Activated naive CD4-positive, alpha-beta T cell treated with anti-CD3 and anti-CD28 coated beads, Interleukin-2, amount 50 U/mL, for 24 hours (primary cell): ENCODE measurements around the gene LHX5.

ENCODE experiments used
- H3K27ac Mint-ChIP-seq: one replicate; pipeline ENCODE4 v1.8.0; 2021; ENCODE audit warnings: mild to moderate bottlenecking, mixed read lengths
- H3K27me3 Mint-ChIP-seq: one replicate; pipeline ENCODE4 v1.8.0; 2021; ENCODE audit warnings: mixed read lengths
- H3K36me3 Mint-ChIP-seq: one replicate; pipeline ENCODE4 v1.8.0; 2021; ENCODE audit warnings: mixed read lengths
- H3K4me1 Mint-ChIP-seq: one replicate; pipeline ENCODE4 v1.8.0; 2021; ENCODE audit warnings: mixed read lengths
- H3K4me3 Mint-ChIP-seq: one replicate; pipeline ENCODE4 v1.8.0; 2021; ENCODE audit warnings: mild to moderate bottlenecking, mixed read lengths
- H3K9me3 Mint-ChIP-seq: one replicate; pipeline ENCODE4 v1.8.0; 2021; ENCODE audit warnings: mixed read lengths

LHX5 gene

DNA sequence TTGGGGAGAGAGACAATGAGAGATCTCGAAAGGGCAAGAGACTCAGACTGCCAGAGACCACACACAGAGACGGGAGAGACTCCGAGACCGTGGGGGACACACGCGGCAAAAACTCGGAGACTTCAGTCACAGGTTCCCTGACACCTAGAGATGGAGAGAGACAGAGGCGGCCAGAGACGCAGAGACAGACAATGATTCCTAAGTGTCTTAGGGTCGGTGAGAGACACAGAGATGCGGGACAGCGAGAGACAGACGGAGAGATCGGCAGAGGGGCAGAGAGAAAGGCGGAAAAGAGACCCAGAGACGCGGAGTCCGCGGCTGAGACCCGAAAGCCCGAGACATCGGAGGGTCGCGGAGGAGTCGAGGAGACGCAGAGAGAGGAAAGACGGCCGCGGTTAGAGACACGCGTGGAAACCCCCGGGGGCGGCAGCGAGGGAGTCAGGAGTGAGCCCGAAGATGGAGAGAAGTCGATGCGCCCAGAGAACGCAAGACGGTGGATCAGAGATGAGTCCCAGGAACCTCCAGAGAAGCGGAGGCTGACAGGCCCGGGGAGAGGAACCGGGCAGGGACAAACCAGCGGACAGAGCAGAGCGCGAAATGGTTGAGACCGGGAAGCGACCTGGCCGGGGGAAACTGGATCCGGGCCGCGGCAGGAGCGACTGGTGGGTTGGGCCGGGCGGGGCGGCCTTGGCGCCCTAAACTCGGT, 7.8 kb downstream of the LHX5 start:
- Mint-ChIP-seq H3K4me1 (peaks cover 37% of the 10 kb centered on the region), H3K36me3 (no peaks in the 10 kb centered on the region), H3K27ac (no peak overlapping the region), H3K27me3 (peaks cover 48% of the 10 kb centered on the region), H3K4me3 (peak overlapping the region; percentile 76), H3K9me3 (no peaks in the 10 kb centered on the region)

DNA sequence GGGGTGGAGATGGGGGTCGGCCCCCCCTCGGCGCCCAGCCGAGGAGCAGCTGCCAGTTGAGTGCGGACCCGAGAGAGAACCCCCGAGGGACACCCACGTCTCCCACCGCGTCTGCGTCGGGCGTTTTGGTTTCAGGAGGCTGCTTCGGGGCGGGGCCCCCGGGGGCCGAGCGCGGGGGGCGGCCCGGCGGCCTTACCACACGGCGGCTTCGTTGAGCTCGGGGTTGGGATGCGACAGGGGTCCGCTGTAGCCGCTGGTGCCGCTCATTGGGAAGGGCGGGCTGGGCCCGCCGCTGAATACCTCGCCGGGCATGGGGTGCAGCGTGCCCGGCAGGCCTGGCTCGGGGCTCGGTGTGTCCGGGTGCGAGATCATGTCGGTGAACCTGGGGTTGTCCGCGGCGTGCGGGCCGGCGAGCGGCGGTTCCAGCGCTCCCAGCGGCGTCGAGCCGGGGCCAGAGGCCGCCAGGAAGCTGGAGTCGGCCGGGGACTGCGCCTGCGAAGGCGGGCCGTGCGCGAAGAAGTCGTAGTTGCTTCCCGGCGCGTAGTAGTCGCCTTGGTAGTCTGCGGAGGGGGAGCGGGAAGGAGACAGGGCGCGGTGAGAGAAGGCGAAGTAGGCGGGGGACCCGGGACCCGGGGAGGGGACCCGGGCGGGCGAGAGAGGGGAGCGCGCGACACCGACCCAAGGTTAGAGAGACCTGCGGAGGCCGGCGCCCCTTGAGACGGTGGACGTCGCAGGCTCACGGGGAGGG, 8.5 kb downstream of the LHX5 start:
- H3K9me3 Mint-ChIP-seq: no peaks in the 10 kb centered on the region
- peak overlapping the region; percentile 76 for H3K4me3 Mint-ChIP-seq
- H3K27ac Mint-ChIP-seq: no peak overlapping the region
- H3K4me1 Mint-ChIP-seq: peaks cover 34% of the 10 kb centered on the region
- peaks cover 46% of the 10 kb centered on the region for H3K27me3 Mint-ChIP-seq
- no peaks in the 10 kb centered on the region for H3K36me3 Mint-ChIP-seq

DNA sequence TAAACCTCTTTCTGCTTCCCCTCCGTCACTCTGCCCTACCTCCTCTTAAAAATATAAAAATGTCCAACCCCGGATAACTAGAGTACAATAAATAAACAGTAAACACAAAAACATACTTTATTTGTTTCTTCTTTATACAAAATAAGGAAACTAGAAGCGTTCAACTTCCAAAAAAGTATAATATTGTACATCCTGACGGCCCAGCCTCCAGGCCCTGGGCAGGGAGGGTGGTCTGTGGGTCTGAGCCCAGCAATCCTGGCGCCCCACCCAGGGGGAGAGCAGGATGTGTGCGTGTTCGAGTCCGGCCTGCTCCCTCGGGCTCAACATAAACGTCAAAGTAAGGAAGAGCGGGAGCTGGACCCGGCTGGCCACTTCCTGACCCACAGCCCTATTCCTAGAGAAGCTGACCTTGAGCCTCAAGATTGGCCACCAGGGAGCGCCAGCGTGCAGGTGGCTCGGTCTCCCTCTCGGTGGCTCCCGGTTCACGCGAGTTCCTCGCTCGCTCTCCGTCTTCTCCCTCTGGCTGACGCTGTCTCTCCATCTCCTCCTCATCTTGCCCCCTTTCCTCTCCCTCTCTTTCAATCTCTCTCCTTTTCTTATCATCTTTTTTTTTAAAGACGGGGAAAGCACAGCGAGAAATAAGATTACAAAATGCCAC, 9.4 kb downstream of the LHX5 start:
- Mint-ChIP-seq H3K4me1 (peaks cover 34% of the 10 kb centered on the region), H3K4me3 (peak overlapping the region; percentile 84), H3K27ac (no peak overlapping the region), H3K9me3 (no peaks in the 10 kb centered on the region), H3K36me3 (no peaks in the 10 kb centered on the region), H3K27me3 (peaks cover 45% of the 10 kb centered on the region)

DNA sequence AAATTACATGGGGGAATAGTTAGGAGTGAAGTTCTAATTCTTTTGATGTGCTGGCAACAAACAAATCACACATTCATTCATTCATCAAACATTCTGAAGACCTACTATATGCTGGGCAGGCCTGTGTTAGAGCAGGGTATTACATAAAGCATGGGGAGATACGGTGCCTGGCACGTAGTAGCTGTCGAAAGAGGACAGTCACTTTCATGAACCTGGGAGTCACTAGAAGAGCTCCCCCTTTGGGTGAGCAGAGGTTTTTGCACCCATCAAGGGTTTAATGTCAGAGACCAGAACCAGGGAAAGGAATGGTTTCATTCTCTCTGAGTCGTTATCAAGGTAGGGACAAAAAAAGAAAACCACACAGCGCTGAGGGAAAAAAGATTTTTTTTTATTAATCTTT, 10.0 kb downstream of the LHX5 start:
- Mint-ChIP-seq H3K9me3 (no peaks in the 10 kb centered on the region), H3K36me3 (no peaks in the 10 kb centered on the region), H3K4me3 (peak overlapping the region; percentile 68), H3K27ac (no peak overlapping the region), H3K27me3 (peaks cover 41% of the 10 kb centered on the region), H3K4me1 (peaks cover 30% of the 10 kb centered on the region)

DNA sequence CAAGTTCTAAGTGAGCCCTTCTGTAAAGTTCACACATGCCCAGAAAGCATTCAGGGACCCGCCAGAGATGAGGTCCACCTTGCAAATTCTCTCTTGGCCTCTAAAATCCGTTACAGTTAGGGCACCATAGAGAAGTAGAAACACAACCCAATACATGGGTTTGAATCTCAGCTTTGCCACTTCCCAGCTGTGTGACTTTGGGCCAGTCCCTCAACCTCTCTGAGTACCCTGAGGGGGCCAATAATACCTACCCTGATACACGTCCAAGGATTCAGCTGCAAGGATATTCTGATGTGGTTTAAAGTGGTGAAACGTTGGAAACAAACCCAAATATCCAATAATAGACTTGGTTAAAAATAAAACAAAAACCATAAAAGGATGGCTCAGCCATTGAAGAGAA, 11.7 kb downstream of the LHX5 start:
- Mint-ChIP-seq H3K27ac (no peak overlapping the region), H3K4me1 (peaks cover 24% of the 10 kb centered on the region), H3K36me3 (no peaks in the 10 kb centered on the region), H3K4me3 (no peak overlapping the region), H3K9me3 (no peaks in the 10 kb centered on the region), H3K27me3 (peaks cover 34% of the 10 kb centered on the region)

DNA sequence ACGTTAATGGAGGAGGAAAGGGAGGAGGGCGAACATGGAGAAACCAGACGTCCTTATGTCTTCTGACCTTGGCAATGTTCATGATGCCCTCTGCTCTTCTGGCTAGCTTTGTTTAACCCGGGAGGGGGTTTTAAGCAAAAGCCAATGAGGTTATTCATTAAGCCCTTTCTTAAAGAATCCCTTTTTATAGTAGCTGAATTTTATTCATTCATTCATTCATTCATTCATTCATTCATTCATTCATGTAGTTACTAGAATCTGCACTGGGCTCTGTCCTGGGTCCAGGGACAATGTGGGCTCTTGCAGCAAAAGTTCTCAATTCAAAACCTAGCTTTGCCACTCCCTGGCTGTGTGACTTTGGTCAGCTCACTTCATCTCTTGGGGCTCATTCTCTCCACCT, 14.0 kb downstream of the LHX5 start:
- H3K9me3 Mint-ChIP-seq: no peaks in the 10 kb centered on the region
- H3K4me1 Mint-ChIP-seq: peaks cover 7% of the 10 kb centered on the region
- H3K27me3 Mint-ChIP-seq: peaks cover 26% of the 10 kb centered on the region

DNA sequence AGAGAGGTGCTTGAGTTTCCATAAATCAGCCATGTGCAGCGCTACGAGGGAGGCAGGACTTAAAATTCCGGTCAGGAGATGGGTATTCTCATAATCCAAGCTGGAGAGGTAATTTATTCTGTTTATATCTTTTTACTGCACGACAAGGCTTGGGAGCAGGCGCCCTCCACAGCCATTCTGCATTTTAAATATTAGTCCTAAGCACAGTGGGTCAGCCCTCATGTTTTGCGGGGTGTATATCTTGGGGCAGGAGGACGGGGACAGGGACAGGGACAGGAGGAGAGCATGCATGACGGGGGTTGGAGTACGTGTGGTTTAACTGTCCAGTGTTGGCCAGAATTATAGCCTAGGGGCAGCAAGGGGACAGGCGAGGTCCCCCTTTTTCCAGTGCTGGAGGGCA, 14.5 kb downstream of the LHX5 start:
- Mint-ChIP-seq H3K36me3 (no peaks in the 10 kb centered on the region), H3K27me3 (peaks cover 22% of the 10 kb centered on the region), H3K9me3 (no peaks in the 10 kb centered on the region), H3K4me3 (no peak overlapping the region), H3K4me1 (peaks cover 4% of the 10 kb centered on the region), H3K27ac (no peak overlapping the region)

More for the DNA sequence above, 14.0 kb downstream of the LHX5 start:
- no peak overlapping the region for H3K4me3 Mint-ChIP-seq
- H3K27ac Mint-ChIP-seq: no peak overlapping the region
- H3K36me3 Mint-ChIP-seq: no peaks in the 10 kb centered on the region

DNA sequence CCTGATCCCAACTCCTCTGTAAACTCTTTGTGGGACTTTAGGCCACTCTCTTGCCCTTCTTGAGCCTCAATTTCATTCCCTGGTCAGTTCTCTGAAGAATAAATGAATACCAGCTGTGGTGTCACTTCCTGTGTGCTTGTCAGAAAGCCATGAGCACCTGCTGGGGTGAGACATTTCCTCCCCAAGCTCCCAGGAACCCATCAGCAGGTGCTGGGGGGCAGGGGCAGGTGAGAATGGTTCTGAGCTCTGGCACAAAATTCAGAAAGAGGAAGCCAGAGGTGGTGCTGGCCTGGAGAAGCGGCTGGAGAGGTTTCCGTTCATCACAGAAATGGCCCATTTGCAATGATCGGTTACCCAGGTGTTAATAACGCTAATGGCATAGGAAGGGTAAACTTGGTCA, 14.9 kb downstream of the LHX5 start:
- H3K4me1 Mint-ChIP-seq: peaks cover 3% of the 10 kb centered on the region

DNA sequence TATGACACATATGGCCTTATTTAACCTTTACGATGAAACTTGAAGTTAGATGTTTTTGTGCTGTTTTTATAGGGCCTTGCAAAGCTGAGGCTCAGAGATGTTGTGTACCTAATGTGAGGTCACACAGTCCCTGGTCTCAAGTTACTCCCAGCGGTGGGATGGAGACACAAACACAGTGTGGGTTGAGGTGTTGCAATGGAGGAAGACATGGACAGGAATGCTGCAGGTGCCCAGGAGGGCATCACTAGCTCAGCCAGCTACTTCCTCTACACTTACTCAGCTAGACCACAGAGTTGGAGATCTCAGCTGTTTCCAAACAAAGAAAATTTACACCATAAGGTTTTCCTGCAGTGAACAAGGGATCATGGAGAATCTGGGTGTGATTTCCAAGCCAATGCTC, 15.5 kb downstream of the LHX5 start:
- Mint-ChIP-seq H3K36me3 (no peaks in the 10 kb centered on the region), H3K27me3 (peaks cover 15% of the 10 kb centered on the region)

More for the DNA sequence above, 14.9 kb downstream of the LHX5 start:
- Mint-ChIP-seq H3K9me3 (no peaks in the 10 kb centered on the region), H3K4me3 (no peak overlapping the region), H3K27ac (no peak overlapping the region), H3K36me3 (no peaks in the 10 kb centered on the region), H3K27me3 (peaks cover 19% of the 10 kb centered on the region)

DNA sequence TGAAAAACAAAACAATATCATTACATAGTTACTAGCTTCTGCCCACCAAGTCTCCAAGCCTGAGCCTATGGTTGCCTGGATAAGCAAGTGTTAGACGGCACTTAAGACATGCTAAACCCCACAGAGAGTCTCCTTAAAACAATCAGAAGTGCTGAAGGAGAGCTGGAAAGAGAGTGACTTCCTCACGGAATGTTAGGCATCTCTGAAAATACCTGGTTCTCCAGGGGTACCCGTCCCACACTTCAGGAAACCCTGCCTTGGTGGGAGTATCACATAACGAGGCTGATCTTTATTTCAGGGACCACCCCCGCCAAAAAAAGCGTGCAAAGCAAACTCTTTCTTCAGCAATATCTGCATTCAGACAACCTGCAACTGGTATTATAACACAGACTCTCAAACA, 18.3 kb downstream of the LHX5 start:
- H3K36me3 Mint-ChIP-seq: no peaks in the 10 kb centered on the region
- H3K27me3 Mint-ChIP-seq: peaks cover 7% of the 10 kb centered on the region
- H3K9me3 Mint-ChIP-seq: no peaks in the 10 kb centered on the region
- no peak overlapping the region for H3K27ac Mint-ChIP-seq
- H3K4me1 Mint-ChIP-seq: no peaks in the 10 kb centered on the region
- H3K4me3 Mint-ChIP-seq: no peak overlapping the region

More for the DNA sequence above, 15.5 kb downstream of the LHX5 start:
- Mint-ChIP-seq H3K9me3 (no peaks in the 10 kb centered on the region), H3K4me3 (no peak overlapping the region), H3K4me1 (no peaks in the 10 kb centered on the region), H3K27ac (no peak overlapping the region)

DNA sequence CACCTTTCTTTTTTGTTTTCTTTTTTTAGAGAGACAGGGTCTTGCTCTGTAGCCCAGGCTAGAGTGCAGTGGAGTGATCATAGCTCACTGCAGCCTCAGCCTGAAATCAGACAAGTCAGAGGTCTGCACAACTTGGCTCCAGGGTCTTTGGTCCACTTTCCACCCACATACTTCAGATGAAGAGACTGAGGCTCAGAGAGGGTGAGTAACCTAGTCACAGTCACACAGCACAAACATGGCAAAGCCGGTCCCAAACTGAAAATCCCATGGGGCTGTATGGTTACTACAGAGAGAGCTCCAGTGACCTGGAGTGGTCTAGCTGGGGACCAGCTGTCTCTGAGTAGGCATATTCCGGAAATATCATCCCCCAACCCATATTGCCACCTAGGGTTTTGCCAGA, 19.2 kb downstream of the LHX5 start:
- no peaks in the 10 kb centered on the region for H3K36me3 Mint-ChIP-seq
- peaks cover 9% of the 10 kb centered on the region for H3K27me3 Mint-ChIP-seq
- no peaks in the 10 kb centered on the region for H3K9me3 Mint-ChIP-seq
- no peak overlapping the region for H3K27ac Mint-ChIP-seq
- H3K4me1 Mint-ChIP-seq: no peaks in the 10 kb centered on the region
- H3K4me3 Mint-ChIP-seq: no peak overlapping the region

DNA sequence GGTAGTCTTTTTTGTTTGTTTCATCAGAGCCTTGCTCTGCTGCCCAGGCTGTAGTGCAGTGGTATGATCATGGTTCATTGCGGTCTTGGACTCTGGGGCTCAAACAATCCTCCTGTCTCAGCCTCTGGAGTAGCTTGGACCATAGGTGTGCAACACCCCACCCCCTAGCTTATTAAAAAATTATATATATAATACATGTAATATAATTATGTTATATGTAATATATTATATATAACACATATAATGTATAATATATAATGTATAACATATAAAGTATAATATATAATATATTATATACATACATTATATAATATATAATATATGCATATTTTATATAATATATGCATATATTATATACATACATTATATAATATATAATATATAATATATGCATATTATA, 21.8 kb downstream of the LHX5 start:
- Mint-ChIP-seq H3K4me3 (no peak overlapping the region), H3K27me3 (peaks cover 19% of the 10 kb centered on the region), H3K36me3 (no peaks in the 10 kb centered on the region), H3K4me1 (no peaks in the 10 kb centered on the region), H3K27ac (no peak overlapping the region), H3K9me3 (no peaks in the 10 kb centered on the region)

DNA sequence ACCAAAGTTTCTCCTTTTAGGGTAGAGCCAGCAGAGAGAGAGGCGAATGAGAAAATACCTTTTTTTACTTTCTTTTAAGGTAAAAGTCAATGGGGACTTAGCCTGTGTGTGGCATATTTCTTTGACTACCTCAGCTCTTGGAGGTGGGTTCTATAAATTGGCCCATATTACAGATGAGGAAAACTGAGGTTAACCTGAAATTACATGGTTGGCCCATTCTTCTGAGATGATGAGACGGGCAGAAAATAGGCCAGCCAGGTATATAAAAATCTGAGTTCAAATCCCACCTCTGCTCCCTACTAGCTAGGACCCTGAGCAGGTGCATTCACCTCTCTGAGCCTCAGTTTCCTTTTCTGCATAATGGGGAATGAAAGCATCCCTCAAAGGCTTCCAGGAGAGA, 22.4 kb downstream of the LHX5 start:
- H3K27me3 Mint-ChIP-seq: peaks cover 19% of the 10 kb centered on the region
- H3K4me1 Mint-ChIP-seq: no peaks in the 10 kb centered on the region
- H3K27ac Mint-ChIP-seq: no peak overlapping the region
- no peaks in the 10 kb centered on the region for H3K36me3 Mint-ChIP-seq
- no peaks in the 10 kb centered on the region for H3K9me3 Mint-ChIP-seq
- H3K4me3 Mint-ChIP-seq: no peak overlapping the region

DNA sequence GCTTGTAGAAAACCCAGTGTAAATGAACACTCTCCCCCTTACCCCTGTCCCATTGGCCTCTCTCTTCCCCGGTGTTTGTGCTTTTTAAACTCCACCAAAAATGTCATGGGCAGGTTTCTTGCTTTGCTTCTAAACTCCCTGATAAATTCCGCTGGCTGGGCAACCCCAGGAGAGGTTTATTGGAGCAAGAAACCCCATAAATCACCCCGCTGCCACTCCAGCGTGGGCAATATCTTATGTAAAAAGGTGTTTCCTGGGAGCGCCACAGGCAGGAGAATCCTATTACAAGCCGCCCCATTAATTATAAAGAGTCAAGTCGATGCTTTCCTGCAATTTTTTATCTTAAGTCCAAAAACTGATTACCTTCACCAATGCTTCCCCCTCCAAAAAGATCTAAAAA, 22.8 kb downstream of the LHX5 start:
- H3K4me3 Mint-ChIP-seq: no peak overlapping the region
- H3K36me3 Mint-ChIP-seq: no peaks in the 10 kb centered on the region
- no peak overlapping the region for H3K27ac Mint-ChIP-seq
- no peaks in the 10 kb centered on the region for H3K9me3 Mint-ChIP-seq
- peaks cover 19% of the 10 kb centered on the region for H3K27me3 Mint-ChIP-seq
- no peaks in the 10 kb centered on the region for H3K4me1 Mint-ChIP-seq

DNA sequence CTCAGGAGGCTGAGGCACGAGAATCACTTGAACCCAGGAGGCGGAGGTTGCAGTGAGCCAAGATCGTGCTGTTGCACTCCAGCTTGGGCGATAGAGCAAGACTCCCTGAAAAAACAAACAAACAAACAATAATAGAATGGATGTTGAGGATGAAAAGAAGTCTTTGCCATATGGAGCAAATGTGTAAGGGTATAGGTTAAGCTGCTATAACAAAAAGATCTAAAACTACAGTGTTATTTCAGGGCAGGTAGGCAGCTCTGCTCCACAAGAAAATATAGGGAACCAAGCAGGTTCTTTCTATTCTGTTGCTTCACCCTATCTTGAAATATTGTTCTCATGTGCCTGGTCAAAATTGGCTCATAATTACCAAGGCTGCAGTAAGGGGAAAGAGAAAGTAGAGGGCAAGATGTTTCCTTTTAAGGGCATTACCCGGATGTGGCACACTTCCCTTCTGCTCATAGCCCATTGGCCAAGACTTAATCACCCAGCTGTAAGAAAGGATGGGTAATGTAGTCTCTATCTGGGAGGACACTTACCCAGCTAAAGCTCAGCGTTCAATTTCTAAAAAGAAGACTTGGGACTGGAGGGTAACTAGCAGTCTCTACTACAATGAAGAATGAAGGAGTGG, 26.0 kb downstream of the LHX5 start:
- no peak overlapping the region for H3K27ac Mint-ChIP-seq
- H3K9me3 Mint-ChIP-seq: no peaks in the 10 kb centered on the region
- peaks cover 18% of the 10 kb centered on the region for H3K27me3 Mint-ChIP-seq
- no peaks in the 10 kb centered on the region for H3K36me3 Mint-ChIP-seq
- H3K4me1 Mint-ChIP-seq: no peaks in the 10 kb centered on the region
- no peak overlapping the region for H3K4me3 Mint-ChIP-seq
